Subcutaneous abdominal adipose tissue (tissue), 5 donors: Measurements from ENCODE around the gene INTS3.

Experiments used
- H3K27ac ChIP-seq: one replicate; pipeline ENCODE4 v1.7.0; 2013; ENCODE audit warnings: low read depth, mild to moderate bottlenecking, inconsistent platforms, low read length, moderate library complexity
- H3K27me3 ChIP-seq, 5 donors: one replicate each; pipeline ENCODE4 v1.7.0; 2013; ENCODE audit warnings: low read length in 5 of 5, inconsistent platforms in 1 of 5; ENCODE audit not compliant: control insufficient read depth in 5 of 5, insufficient read depth in 4 of 5
- H3K36me3 ChIP-seq, 5 donors: one replicate each; pipeline ENCODE4 v1.7.0; 2013; ENCODE audit warnings: low read length in 5 of 5; ENCODE audit not compliant: control insufficient read depth in 5 of 5, insufficient read depth in 5 of 5
- H3K4me1 ChIP-seq, 5 donors: one replicate each; pipeline ENCODE4 v1.7.0; 2013; ENCODE audit warnings: low read length in 5 of 5, mild to moderate bottlenecking in 3 of 5, moderate library complexity in 1 of 5; ENCODE audit not compliant: control insufficient read depth in 5 of 5, insufficient read depth in 5 of 5
- H3K4me3 ChIP-seq, 5 donors: one replicate each; pipeline ENCODE4 v1.7.0; 2013; ENCODE audit warnings: low read length in 5 of 5, low read depth in 1 of 5
- H3K9ac ChIP-seq, 5 donors: one replicate each; pipeline ENCODE4 v1.7.0; 2013; ENCODE audit warnings: low read length in 5 of 5, mild to moderate bottlenecking in 4 of 5, moderate library complexity in 3 of 5
- H3K9me3 ChIP-seq, 5 donors: one replicate each; pipeline ENCODE4 v1.7.0; 2013; ENCODE audit warnings: low read length in 5 of 5; ENCODE audit not compliant: control insufficient read depth in 5 of 5
- donor health status: healthy.
- donor health status: healthy.
- donor health status: healthy.
- donor health status: healthy.
- donor health status: healthy.

Gene INTS3

DNA sequence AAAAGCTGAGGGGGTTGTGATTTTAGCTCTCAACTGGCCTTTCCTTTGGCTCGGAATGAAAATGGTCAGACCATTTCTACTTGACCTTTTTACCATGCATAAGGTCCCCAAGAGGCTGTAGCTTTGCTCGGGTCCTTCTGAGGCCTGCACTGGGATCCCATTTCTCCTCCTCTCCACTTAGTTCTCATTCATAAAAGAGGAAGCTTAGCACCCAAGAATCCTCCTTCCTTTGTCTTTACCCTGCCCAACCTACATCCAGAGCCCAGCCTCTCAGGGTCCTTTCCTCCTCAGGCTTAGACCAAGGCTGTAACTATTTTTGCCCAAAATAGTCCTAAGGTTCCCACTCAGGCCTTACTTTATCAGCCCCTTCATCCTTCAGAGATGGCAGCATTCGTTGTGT lies 41.4 kb downstream of the INTS3 start:
- H3K27ac ChIP-seq, result peak overlapping the region; percentile 70

DNA sequence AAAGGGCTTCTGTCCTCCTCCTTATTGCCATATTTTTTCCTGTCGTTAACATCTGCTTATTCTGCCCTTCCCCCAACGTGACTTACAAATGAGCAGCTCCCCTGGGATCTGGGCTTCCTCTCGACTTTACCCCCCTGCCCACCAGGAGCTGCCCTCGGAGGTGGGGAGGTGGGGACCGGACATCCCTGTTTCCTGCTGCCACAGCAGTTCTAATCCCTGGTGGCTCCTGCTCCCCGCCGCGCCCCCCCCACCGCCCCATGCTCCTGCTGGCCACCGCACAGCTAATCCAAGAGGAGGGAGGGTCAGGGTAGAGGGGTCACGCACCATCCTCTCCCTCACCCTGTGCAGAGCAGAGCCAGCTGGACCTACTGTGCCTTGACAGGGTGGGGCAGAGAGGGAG lies 42.9 kb downstream of the INTS3 start:
- peak overlapping the region; percentile 70 for H3K27ac ChIP-seq
- H3K9ac ChIP-seq, result peak overlapping the region in 1 of 5 donors; percentile 5
- H3K4me1 ChIP-seq, result peaks cover 22 to 70% (median 62%) of the 10 kb centered on the region in 5 donors
- H3K27me3 ChIP-seq, result no peaks in the 10 kb centered on the region
- no peak overlapping the region for H3K4me3 ChIP-seq
- H3K36me3 ChIP-seq, result peaks cover 0 to 63% (median 51%) of the 10 kb centered on the region in 5 donors
- H3K9me3 ChIP-seq, result no peaks in the 10 kb centered on the region

More for the DNA sequence above, 41.4 kb downstream of the INTS3 start:
- H3K9me3 ChIP-seq, result no peaks in the 10 kb centered on the region
- H3K4me1 ChIP-seq, result peaks cover 16 to 60% (median 46%) of the 10 kb centered on the region in 5 donors
- no peak overlapping the region for H3K4me3 ChIP-seq
- H3K36me3 ChIP-seq, result peaks cover 0 to 74% (median 61%) of the 10 kb centered on the region in 5 donors
- no peaks in the 10 kb centered on the region for H3K27me3 ChIP-seq
- no peak overlapping the region for H3K9ac ChIP-seq

DNA sequence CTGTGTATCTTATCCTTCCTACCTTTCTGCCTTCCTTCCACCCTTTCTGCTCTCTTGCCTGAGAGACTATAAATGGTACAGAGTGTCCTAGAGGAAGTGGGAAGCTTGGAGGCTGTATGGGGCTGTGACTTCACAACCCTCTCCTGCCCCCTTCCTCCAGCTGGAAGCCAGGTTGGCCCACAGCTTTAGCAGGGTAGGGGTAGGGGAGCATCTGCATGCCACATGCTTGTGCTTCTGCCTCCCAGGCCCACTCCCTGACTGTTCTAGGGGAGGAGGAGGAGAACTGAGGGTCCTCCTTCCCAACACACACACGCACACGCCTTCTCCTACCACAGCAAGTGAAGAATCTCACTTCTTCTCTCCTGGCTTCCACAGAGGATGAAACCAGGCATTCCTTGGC lies 43.4 kb downstream of the INTS3 start:
- Histone ChIP-seq H3K4me3 (no peak overlapping the region), H3K27ac (peak overlapping the region; percentile 70), H3K27me3 (no peaks in the 10 kb centered on the region), H3K36me3 (peaks cover 0 to 63% (median 51%) of the 10 kb centered on the region in 5 donors), H3K4me1 (peaks cover 22 to 75% (median 66%) of the 10 kb centered on the region in 5 donors), H3K9me3 (no peaks in the 10 kb centered on the region), H3K9ac (peak overlapping the region in 1 of 5 donors; percentile 57)

DNA sequence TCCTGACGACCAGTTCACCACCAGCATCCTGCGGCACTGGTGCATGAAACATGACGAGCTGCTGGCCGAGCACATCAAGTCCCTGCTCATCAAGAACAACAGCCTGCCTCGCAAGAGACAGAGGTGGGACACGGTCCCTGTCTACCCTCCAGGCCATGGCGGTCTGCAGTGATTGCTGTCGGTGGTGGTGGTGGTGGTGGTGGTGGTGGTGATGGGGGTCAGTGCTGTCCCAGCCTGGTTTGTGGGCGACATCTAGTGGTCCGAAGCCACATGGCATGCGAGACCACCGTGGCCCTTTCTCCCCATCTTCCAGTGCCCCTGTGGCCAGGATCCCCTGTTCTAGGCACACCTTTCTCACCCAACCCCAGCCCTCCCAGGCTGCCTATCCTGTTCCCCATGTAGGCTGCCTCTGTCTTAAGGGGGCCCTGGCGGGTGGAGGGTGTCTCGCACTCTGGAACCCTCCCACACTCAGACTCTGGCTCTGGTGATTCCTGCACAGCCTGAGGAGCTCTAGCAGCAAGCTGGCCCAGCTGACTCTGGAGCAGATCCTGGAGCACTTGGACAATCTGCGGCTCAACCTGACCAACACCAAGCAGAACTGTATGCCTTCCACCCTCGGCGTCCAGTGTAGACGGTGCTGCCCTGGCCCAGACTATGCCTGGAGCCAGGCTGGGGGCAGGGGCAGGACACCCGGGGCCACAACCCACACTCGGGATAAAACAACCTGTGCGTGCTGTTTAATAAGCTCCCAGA lies 44.2 kb downstream of the INTS3 start:
- Histone ChIP-seq H3K9ac (peak overlapping the region in 1 of 5 donors; percentile 43), H3K27ac (peak overlapping the region; percentile 92), H3K36me3 (peaks cover 0 to 62% (median 51%) of the 10 kb centered on the region in 5 donors), H3K27me3 (no peaks in the 10 kb centered on the region), H3K4me3 (no peak overlapping the region), H3K9me3 (no peaks in the 10 kb centered on the region), H3K4me1 (peaks cover 28 to 82% (median 74%) of the 10 kb centered on the region in 5 donors)

DNA sequence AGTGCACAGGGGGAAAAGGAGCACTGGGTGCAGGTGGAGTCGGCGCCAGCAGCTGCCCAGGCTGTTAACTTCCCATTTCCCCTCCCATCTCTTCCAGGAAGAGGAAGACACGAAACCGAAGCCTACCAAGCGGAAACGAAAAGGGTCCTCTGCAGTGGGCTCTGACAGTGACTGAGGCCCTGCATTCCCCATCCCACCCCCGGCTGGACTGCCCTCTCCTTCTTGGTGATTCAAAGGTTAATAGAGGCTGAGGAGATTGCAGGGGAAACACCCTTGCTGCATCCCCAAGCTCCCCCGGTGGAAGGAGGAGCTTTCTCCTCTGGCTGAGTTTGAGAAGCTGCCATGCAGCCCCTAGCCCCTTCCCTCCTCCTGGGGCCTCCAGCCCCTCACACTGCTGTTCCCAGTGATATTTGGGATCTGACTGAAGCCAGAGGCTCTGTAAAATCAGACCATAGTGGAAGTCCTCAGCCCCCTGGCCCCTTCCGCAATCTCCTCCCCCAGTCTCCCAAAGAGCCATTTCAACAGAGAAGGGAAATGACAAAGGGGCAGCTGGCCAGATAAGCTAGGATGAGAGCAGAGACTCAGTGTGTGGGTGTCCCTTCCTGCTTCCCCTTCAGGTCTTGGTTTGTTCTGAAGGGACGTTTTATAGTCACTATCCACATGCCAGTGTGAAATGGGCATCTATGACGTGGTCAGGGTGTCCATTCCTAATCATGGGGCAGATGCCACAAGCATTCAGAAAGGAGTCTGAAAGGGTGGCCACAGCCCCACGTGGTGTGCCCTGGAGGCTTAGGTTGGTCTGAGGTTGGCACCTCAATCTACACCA lies 45.5 kb downstream of the INTS3 start:
- Histone ChIP-seq H3K4me3 (peak overlapping the region in 2 of 5 donors; percentile 26), H3K27ac (peak overlapping the region; percentile 92), H3K27me3 (no peaks in the 10 kb centered on the region), H3K36me3 (peaks cover 0 to 57% (median 40%) of the 10 kb centered on the region in 5 donors), H3K4me1 (peaks cover 31 to 95% (median 87%) of the 10 kb centered on the region in 5 donors), H3K9me3 (no peaks in the 10 kb centered on the region), H3K9ac (peak overlapping the region in 3 of 5 donors; percentile 2 to 41 (median 23))

DNA sequence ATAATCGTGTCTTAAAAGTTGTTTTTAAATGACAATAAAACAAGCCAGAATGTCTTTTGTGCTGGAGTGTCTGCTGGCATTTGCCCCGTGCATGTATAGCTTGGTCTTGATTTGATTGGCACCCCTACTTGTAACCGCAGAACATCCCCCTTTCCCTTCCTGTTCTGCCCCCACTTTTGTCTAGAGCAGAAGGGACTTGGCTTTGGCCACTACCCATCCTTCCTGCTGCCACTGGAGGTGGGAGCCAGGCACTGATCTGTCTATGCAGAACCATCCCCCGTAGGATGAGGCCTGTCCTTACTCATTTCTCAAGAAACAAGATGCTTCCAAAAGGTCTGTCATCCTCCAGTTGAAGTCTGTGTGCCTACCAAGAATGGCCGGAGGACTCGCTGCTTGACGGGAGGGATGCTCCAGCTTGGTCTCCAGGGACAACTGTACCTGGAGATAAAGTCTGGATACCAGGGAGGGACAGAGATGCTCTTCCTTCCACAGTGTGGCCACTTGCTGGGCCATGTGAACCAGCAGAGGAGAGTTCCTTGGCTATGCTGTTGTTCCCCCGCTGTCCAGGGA lies 46.3 kb downstream of the INTS3 start:
- Histone ChIP-seq H3K36me3 (peaks cover 0 to 57% (median 39%) of the 10 kb centered on the region in 5 donors), H3K4me1 (peaks cover 31 to 96% (median 88%) of the 10 kb centered on the region in 5 donors), H3K4me3 (peak overlapping the region in 3 of 5 donors; percentile 39 to 85 (median 81)), H3K27me3 (no peaks in the 10 kb centered on the region), H3K27ac (peak overlapping the region; percentile 92), H3K9me3 (no peaks in the 10 kb centered on the region), H3K9ac (peak overlapping the region in 4 of 5 donors; percentile 26 to 85 (median 56))

DNA sequence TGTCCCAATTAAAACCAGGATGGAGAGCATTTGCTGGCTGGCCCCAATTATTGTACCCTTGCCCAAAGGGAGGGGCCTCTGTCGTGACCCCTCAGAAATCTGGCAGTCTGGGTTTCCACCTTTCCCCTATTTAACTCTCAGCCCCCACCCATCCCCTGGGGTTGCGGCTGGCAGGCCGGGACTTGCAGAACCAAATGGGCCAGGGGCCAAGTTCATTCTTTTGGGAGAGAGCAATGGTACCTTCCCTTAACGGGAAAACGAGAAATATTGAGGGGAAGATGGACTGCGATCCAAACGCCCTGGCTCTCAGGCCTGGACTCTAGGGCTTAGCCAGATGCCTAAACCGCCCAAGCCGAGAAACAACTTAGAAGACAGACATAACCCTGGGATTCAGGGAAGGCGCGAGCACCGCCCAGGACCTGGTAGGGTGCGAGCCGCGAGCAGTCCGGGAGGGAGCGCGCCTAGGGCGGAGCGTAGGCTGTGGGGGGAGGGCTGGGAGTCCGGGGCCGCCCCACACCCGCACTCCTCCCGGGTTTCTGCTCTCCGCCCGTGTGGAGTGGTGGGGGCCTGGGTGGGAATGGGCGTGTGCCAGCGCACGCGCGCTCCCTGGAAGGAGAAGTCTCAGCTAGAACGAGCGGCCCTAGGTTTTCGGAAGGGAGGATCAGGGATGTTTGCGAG lies 47.1 kb downstream of the INTS3 start, which contains the start of gene SLC27A3:
TSS of gene SLC27A3 (plus strand) at position 628 of the 678 bp plus-strand sequence. CDS start 91 bp downstream, outside the sequence.
- Histone ChIP-seq H3K27ac (peak within 1 kb of the TSS; percentile 92), H3K9me3 (no peaks in the 10 kb centered on the region), H3K4me1 (peaks cover 31 to 94% (median 90%) of the 10 kb centered on the region in 5 donors), H3K9ac (peak within 1 kb of the TSS; percentile 26 to 85 (median 70)), H3K36me3 (peaks cover 0 to 58% (median 36%) of the 10 kb centered on the region in 5 donors), H3K27me3 (no peaks in the 10 kb centered on the region), H3K4me3 (peak within 1 kb of the TSS; percentile 80 to 86 (median 83))

DNA sequence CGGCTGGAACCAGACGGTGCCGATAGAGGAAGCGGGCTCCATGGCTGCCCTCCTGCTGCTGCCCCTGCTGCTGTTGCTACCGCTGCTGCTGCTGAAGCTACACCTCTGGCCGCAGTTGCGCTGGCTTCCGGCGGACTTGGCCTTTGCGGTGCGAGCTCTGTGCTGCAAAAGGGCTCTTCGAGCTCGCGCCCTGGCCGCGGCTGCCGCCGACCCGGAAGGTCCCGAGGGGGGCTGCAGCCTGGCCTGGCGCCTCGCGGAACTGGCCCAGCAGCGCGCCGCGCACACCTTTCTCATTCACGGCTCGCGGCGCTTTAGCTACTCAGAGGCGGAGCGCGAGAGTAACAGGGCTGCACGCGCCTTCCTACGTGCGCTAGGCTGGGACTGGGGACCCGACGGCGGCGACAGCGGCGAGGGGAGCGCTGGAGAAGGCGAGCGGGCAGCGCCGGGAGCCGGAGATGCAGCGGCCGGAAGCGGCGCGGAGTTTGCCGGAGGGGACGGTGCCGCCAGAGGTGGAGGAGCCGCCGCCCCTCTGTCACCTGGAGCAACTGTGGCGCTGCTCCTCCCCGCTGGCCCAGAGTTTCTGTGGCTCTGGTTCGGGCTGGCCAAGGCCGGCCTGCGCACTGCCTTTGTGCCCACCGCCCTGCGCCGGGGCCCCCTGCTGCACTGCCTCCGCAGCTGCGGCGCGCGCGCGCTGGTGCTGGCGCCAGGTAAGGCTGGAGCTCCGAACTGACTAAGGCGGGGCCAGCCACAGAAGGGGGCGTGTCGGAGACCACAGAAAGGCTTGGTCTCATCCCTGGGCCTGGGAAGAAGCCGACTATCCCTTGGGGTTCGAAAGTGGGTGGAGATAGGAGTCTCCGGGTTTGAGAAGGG lies 47.8 kb downstream of the INTS3 start:
- peak overlapping the region; percentile 80 to 86 (median 83) for H3K4me3 ChIP-seq
- H3K9me3 ChIP-seq, result no peaks in the 10 kb centered on the region
- H3K4me1 ChIP-seq, result peaks cover 31 to 94% (median 90%) of the 10 kb centered on the region in 5 donors
- peaks cover 0 to 54% (median 29%) of the 10 kb centered on the region in 5 donors for H3K36me3 ChIP-seq
- peak overlapping the region; percentile 26 to 85 (median 70) for H3K9ac ChIP-seq
- H3K27ac ChIP-seq, result peak overlapping the region; percentile 92
- no peaks in the 10 kb centered on the region for H3K27me3 ChIP-seq
